Nasal cavity respiratory epithelium epithelial cell of viscerocranial mucosa (primary cell): ENCODE measurements around the gene CCDC112. TPM values are rescaled to one million over a fixed set of nuclear protein-coding genes. Genes with fewer than 3 reads are reported as not detected.

ENCODE experiments used
- total RNA-seq: library from RNA; depleted of rRNA; stranded (reverse); fragments of >200 nt; gene quantifications from 2 replicates; pipeline ENCODE4 v1.2.3, GENCODE V29; 2014

The CCDC112 gene
- 6.5 and 7.0 TPM in 2 replicates for total RNA-seq

GRCh38 chr5:115296124-115297022 is at the start of gene CCDC112:
TSS of gene CCDC112 (minus strand) at chr5:115296654. CDS start at chr5:115296543, 111 bp downstream.

GRCh38 chr5:115262321-115263077 is 34.0 kb downstream of the CCDC112 start, which contains the start of gene PGGT1B:
TSS of gene PGGT1B (minus strand) at chr5:115262877. CDS start at chr5:115262851, 26 bp downstream.

Other genes starting within 250 kb of the CCDC112 start
- gene TRIM36, start 126.7 kb downstream of the CCDC112 start, total RNA-seq, result 0.71 and 1.4 TPM in 2 replicates
- gene PGGT1B, start 33.8 kb downstream of the CCDC112 start, total RNA-seq, result 21.2 and 25.6 TPM in 2 replicates
- gene FEM1C, start 248.1 kb upstream of the CCDC112 start, total RNA-seq, result 19.8 and 24.2 TPM in 2 replicates